WI38 (cell line): ENCODE measurements around the gene SLC16A5.
"Not testable (repeated sequence)": the region's sequence is repeated elsewhere in the genome, so short reads cannot be mapped to it uniquely, and the experiment has no call there.

ENCODE experiments used
- H3K4me3 ChIP-seq: 2 replicates; pipeline ENCODE4 v1.5.1; 2011; ENCODE audit warnings: low read depth, mild to moderate bottlenecking, control low read depth, low read length
- CTCF ChIP-seq: IDR thresholded peaks from 2 replicates; pipeline ENCODE4 v1.5.1; 2012; ENCODE audit warnings: low read depth, mild to moderate bottlenecking, control low read depth, low read length

SLC16A5 gene

GRCh38 chr17:75064867-75065561 lies 22.7 kb upstream of the SLC16A5 start:
- H3K4me3 ChIP-seq = no peak overlapping the region
- TF ChIP-seq CTCF = no peak

- no peak overlapping the region for H3K4me3 ChIP-seq
- TF ChIP-seq CTCF = no peak
These were observed 22.1 kb upstream of the SLC16A5 start for GRCh38 chr17:75065562-75066151.

GRCh38 chr17:75067856-75068255 lies 19.9 kb upstream of the SLC16A5 start:
- TF ChIP-seq CTCF = no peak
- no peak overlapping the region for H3K4me3 ChIP-seq

- H3K4me3 ChIP-seq = no peak overlapping the region
- no peak for TF ChIP-seq CTCF
These were observed 19.0 kb upstream of the SLC16A5 start for GRCh38 chr17:75068750-75069149.

- 0 out of 2 replicates have a peak, but pooled peaks have one; percentile 14 for TF ChIP-seq CTCF
- H3K4me3 ChIP-seq = no peak overlapping the region
These were observed 18.0 kb upstream of the SLC16A5 start for GRCh38 chr17:75069783-75070182.

- H3K4me3 ChIP-seq = not testable (repeated sequence)
These were observed 16.1 kb upstream of the SLC16A5 start for GRCh38 chr17:75071478-75072271.

- H3K4me3 ChIP-seq = not testable (repeated sequence)
These were observed 14.8 kb upstream of the SLC16A5 start for GRCh38 chr17:75072909-75073308.

- no peak overlapping the region for H3K4me3 ChIP-seq
- no peak for TF ChIP-seq CTCF
These were observed 14.1 kb upstream of the SLC16A5 start for GRCh38 chr17:75073618-75074047.
